ENCODE results near the gene DPF3. TPM values are rescaled to one million over a fixed set of nuclear protein-coding genes. Genes with fewer than 3 reads are reported as not detected.

Gene DPF3
- total RNA-seq, 2 experiments from 2014 or later = 6.6 to 7.4 TPM

DNA sequence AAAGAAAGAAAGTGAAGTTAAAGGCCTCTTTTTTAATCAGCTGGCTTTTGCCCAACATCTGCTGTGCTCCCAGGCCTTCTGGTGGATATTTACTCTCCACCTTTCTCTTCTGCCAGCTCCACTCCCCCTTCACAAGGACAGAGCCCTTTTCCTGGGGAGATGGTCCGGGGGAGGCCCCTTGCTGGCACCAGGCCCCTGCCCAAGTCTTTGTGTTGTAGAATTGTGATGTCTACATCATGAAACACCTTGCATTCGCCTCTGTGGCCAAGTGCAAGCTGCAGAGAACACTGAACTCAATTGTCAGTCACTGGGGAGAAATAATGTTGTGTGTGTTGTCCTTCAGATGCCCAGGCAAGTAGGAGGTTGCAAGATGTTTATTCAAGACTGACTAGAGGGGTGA lies 150.3 kb downstream of the DPF3 start:
- Mint-ChIP-seq H3K27me3 (no peaks in the 10 kb centered on the region), H3K4me3 (no peak overlapping the region), H3K27ac (no peak overlapping the region), H3K9me3 (peaks cover 7% of the 10 kb centered on the region), H3K4me1 (no peaks in the 10 kb centered on the region), H3K36me3 (ENCODE audit: low read depth) (peaks cover 7% of the 10 kb centered on the region)
- ChIA-PET POLR2A (no interaction called here), CTCF (no interaction called here)
- DNase-seq = no peak

- H3K27ac Mint-ChIP-seq = no peak overlapping the region
- H3K36me3 Mint-ChIP-seq (ENCODE audit: low read depth) = peaks cover 2% of the 10 kb centered on the region
- ChIA-PET POLR2A (no interaction called here), CTCF (no interaction called here)
- H3K9me3 Mint-ChIP-seq = peaks cover 2% of the 10 kb centered on the region
- no peaks in the 10 kb centered on the region for H3K4me1 Mint-ChIP-seq
- no peak for DNase-seq
- H3K27me3 Mint-ChIP-seq = no peaks in the 10 kb centered on the region
- no peak overlapping the region for H3K4me3 Mint-ChIP-seq
These were observed 151.1 kb downstream of the DPF3 start for GRCh38 chr14:72742838-72743195.

DNA sequence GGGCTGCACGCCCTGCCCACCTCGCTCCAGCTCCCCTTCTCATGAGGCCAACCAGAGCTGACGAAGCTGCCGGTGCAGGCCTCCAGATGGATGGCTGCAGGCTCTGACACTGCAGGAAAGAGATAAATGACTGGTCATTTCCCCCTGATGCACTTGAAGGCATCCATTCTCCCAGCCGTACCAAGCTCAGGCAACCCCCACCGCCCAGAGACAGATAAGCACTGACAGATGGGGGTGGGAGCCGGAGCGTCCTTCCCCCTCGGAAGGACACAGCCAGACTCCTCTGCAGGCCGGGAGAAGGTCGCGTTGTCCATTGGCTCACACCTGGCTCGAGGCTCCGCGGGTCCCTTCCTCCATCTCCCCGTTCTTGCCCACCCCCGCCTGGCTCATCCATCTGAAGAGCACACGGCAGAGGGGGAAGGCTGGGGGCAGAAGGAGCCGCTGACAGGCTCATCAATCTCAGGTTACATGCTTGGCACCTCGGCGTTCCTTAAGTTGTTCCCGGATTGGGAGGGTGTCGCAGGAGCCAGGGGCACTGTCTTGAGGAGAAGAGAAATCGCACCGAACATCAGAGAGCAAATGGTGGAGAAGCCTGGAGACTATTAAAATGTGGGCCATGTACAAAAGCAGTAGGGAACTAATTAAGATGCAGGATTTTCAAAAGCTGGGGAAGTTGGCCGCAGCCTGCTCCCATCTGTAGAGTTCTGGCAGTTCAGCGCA lies 151.6 kb downstream of the DPF3 start:
- no peaks in the 10 kb centered on the region for H3K36me3 Mint-ChIP-seq (ENCODE audit: low read depth)
- no peak for DNase-seq
- H3K27me3 Mint-ChIP-seq = no peaks in the 10 kb centered on the region
- H3K9me3 Mint-ChIP-seq = no peaks in the 10 kb centered on the region
- CTCF ChIA-PET = no interaction called here
- POLR2A ChIA-PET = no interaction called here
- H3K4me1 Mint-ChIP-seq = no peaks in the 10 kb centered on the region
- no peak overlapping the region for H3K4me3 Mint-ChIP-seq
- H3K27ac Mint-ChIP-seq = no peak overlapping the region

DNA sequence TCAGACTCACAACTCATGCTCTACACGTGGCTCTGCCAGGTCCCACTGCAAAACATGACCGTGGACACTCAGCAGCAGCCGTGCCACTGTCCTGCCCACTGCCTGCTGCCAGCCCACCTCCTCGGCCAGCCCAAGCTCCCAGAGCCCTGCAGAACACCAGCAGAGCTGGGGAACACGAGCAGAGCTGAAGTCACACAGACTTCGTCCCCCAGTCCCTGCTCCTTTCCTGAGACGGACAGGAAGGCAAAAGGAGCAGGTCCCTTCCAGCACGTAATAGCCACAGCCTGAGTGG lies 152.1 kb downstream of the DPF3 start:
- no peak overlapping the region for H3K4me3 Mint-ChIP-seq
- H3K9me3 Mint-ChIP-seq = no peaks in the 10 kb centered on the region
- no peak for DNase-seq
- H3K27ac Mint-ChIP-seq = no peak overlapping the region
- H3K36me3 Mint-ChIP-seq (ENCODE audit: low read depth) = no peaks in the 10 kb centered on the region
- ChIA-PET CTCF (no interaction called here), POLR2A (no interaction called here)
- H3K27me3 Mint-ChIP-seq = no peaks in the 10 kb centered on the region
- H3K4me1 Mint-ChIP-seq = no peaks in the 10 kb centered on the region

DNA sequence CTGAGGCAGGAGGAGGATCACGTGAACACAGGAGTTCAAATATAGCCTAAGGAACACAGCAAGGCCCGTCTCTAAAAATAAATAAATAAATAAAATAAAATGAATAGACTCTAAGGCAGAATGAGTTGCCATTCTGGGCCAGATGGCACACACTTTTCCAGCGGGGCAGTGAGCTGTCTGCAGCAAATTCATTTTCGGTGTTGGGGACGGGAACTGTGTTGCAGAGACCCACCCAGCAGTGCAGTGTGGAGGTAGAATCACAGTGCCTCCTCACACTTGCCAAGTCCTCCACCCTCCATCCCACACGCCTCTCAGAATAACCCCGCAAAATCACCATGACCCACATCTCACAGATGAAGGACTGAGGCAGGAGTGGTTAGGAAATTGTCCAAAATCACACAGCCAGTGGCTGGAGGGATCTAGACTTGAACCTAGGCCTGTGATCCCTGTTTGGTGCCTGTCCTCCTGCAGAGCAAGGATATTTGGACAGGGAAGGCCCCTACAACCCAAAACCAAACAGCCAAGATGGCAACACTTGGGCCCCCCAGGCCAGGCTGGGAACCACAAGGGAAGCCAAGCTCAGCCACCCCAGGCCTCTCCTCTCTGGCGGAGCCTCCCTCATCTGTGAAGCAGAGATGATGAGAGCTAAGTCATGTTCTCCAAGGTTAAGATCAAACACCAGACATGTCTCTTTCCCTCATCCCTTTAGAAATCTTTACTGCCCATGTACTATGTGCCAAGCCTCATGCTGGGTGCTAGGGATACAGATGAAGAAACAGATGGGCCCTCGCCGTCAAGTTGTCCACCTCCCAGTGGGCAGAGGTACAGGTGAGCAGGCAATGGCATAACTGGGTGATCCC lies 152.7 kb downstream of the DPF3 start:
- ChIA-PET CTCF (no interaction called here), POLR2A (no interaction called here)
- H3K27ac Mint-ChIP-seq = no peak overlapping the region
- no peaks in the 10 kb centered on the region for H3K27me3 Mint-ChIP-seq
- no peaks in the 10 kb centered on the region for H3K4me1 Mint-ChIP-seq
- no peak for DNase-seq
- no peaks in the 10 kb centered on the region for H3K36me3 Mint-ChIP-seq (ENCODE audit: low read depth)
- no peak overlapping the region for H3K4me3 Mint-ChIP-seq
- H3K9me3 Mint-ChIP-seq = no peaks in the 10 kb centered on the region

DNA sequence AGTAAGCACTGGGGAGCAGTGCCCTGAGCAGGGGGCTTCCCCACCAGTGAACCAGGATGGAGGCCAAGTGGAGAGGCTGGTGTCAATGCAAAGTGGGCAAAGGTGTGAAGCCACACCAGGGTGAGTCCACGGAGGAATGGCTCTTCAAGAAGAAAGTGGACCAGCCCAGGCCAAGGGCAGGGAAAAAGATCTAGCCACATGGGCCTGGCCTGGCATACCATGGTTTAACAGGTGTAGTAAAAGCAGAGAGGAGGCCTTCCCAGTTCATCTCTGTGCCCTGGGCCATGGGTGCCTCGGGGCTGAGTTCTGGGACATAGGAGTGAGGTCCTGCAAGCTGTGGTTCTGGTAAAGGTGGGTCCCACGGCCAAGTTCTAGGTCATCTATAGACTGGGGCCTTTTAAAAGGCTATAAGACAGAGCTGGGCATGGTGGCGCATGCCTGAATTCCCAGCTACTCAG lies 153.4 kb downstream of the DPF3 start:
- H3K4me3 Mint-ChIP-seq = no peak overlapping the region
- no peak for DNase-seq
- no peaks in the 10 kb centered on the region for H3K36me3 Mint-ChIP-seq (ENCODE audit: low read depth)
- no peaks in the 10 kb centered on the region for H3K27me3 Mint-ChIP-seq
- H3K9me3 Mint-ChIP-seq = no peaks in the 10 kb centered on the region
- H3K27ac Mint-ChIP-seq = no peak overlapping the region
- ChIA-PET CTCF (no interaction called here), POLR2A (no interaction called here)
- no peaks in the 10 kb centered on the region for H3K4me1 Mint-ChIP-seq

- CTCF ChIA-PET = interaction anchor here (0.8 to 0.9 kb wide), 2 partner anchors 10 to 62 kb away, joined by 3 to 4 read pairs; no protein-coding TSS in a partner anchor
- no peaks in the 10 kb centered on the region for H3K36me3 Mint-ChIP-seq (ENCODE audit: low read depth)
- DNase-seq = no peak
These were observed 154.2 kb downstream of the DPF3 start for GRCh38 chr14:72739446-72740405.

DNA sequence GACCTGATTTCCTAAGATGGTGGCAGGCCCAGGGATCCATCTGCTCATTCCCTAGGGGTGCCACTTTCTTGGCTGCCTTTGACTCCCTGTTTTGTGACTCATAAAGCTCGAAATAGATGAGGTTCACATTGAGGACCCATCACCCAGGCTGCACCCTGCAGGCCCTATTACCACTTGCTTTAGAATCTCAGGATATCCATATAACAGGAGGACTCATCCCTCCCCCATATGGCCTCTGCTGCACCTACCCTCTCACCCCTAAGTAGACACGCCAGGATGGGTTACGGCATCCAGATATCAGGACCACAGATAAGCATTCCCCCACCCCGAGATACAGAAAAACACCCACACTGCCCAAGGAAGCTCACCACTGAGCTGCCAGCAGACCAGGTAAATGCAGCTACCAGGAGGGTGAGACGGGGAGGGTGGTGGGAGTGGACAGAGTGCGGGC lies 155.7 kb downstream of the DPF3 start:
- CTCF ChIA-PET = no interaction called here
- H3K4me3 Mint-ChIP-seq = no peak overlapping the region
- POLR2A ChIA-PET = no interaction called here
- no peaks in the 10 kb centered on the region for H3K36me3 Mint-ChIP-seq (ENCODE audit: low read depth)
- peaks cover 4% of the 10 kb centered on the region for H3K27me3 Mint-ChIP-seq
- H3K27ac Mint-ChIP-seq = no peak overlapping the region
- no peak for DNase-seq
- no peaks in the 10 kb centered on the region for H3K9me3 Mint-ChIP-seq
- H3K4me1 Mint-ChIP-seq = no peaks in the 10 kb centered on the region

More at GRCh38 chr14:72739446-72740405, 154.2 kb downstream of the DPF3 start:
- peaks cover 4% of the 10 kb centered on the region for H3K27me3 Mint-ChIP-seq
- POLR2A ChIA-PET = no interaction called here
- H3K27ac Mint-ChIP-seq = no peak overlapping the region
- no peak overlapping the region for H3K4me3 Mint-ChIP-seq
- no peaks in the 10 kb centered on the region for H3K9me3 Mint-ChIP-seq
- no peaks in the 10 kb centered on the region for H3K4me1 Mint-ChIP-seq

DNA sequence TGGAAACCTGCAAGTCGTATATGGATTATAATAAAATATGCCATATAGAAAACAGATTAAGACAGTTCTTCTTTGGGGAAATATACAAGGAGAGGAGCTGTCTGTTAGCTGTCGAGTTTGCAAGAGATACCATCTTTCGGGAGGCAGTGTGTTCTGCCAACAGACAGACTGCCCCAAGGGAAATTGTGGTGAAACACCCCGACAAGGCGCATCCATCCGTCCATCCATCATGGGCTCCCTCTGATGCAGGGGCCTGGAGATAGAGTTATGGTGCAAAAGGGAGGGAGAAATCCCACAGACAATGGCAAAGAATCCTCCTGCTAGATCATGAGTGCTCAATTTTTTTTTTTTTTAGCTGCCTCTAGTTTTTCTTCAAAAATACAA lies 156.3 kb downstream of the DPF3 start:
- H3K4me3 Mint-ChIP-seq = no peak overlapping the region
- no peak overlapping the region for H3K27ac Mint-ChIP-seq
- ChIA-PET CTCF (interaction anchor here (0.7 kb wide), 1 partner anchor 258 kb away, joined by 3 read pairs; no protein-coding TSS in a partner anchor), POLR2A (no interaction called here)
- no peaks in the 10 kb centered on the region for H3K9me3 Mint-ChIP-seq
- DNase-seq = no peak
- no peaks in the 10 kb centered on the region for H3K4me1 Mint-ChIP-seq
- peaks cover 4% of the 10 kb centered on the region for H3K27me3 Mint-ChIP-seq
- H3K36me3 Mint-ChIP-seq (ENCODE audit: low read depth) = no peaks in the 10 kb centered on the region

DNA sequence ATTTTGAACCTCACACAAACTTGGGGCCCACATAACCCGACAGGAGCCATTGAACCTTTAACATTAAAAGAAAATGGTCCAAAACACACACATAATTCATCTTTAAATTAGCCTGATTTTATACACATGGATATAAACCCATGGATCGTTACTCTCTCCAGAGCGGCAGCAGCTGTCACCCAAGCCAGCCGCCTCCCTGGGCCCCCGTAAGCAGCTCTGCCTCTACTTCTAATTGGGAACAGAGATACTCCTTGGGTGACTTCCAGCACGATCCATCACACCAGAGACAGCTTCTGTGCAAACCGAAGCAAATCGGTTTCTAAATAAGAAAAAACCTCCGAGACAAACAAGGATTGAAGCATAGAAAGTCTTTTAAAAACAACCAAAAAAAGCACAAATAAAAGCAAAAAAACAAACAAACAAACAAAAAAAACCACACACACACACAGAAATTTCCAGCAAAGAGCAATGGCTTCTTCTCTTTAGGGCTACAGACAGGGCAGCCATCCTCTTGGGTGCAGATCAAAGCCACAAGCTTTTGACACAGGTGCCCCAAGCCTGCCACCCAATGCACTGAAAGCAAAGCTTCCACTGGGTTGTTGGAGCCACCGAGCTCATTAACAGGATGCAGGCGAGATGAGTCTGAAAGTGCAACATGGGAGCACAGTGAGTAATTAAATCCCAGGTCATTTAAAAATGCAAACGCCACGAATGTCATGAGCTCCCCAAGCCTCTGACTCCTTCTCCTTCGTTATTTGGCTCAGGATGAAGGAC lies 156.9 kb downstream of the DPF3 start:
- no peak for DNase-seq
- Mint-ChIP-seq H3K4me1 (no peaks in the 10 kb centered on the region), H3K36me3 (ENCODE audit: low read depth) (no peaks in the 10 kb centered on the region), H3K27me3 (peaks cover 4% of the 10 kb centered on the region), H3K4me3 (no peak overlapping the region), H3K27ac (no peak overlapping the region), H3K9me3 (no peaks in the 10 kb centered on the region)
- ChIA-PET POLR2A (no interaction called here), CTCF (interaction anchor here (0.7 kb wide), 1 partner anchor 257 kb away, joined by 3 read pairs; no protein-coding TSS in a partner anchor)

- H3K4me1 Mint-ChIP-seq = no peaks in the 10 kb centered on the region
- H3K9me3 Mint-ChIP-seq = no peaks in the 10 kb centered on the region
- ChIA-PET POLR2A (no interaction called here), CTCF (no interaction called here)
- H3K4me3 Mint-ChIP-seq = no peak overlapping the region
- H3K36me3 Mint-ChIP-seq (ENCODE audit: low read depth) = no peaks in the 10 kb centered on the region
- no peak for DNase-seq
- no peak overlapping the region for H3K27ac Mint-ChIP-seq
- H3K27me3 Mint-ChIP-seq = peaks cover 4% of the 10 kb centered on the region
These were observed 157.6 kb downstream of the DPF3 start for GRCh38 chr14:72736308-72736707.

DNA sequence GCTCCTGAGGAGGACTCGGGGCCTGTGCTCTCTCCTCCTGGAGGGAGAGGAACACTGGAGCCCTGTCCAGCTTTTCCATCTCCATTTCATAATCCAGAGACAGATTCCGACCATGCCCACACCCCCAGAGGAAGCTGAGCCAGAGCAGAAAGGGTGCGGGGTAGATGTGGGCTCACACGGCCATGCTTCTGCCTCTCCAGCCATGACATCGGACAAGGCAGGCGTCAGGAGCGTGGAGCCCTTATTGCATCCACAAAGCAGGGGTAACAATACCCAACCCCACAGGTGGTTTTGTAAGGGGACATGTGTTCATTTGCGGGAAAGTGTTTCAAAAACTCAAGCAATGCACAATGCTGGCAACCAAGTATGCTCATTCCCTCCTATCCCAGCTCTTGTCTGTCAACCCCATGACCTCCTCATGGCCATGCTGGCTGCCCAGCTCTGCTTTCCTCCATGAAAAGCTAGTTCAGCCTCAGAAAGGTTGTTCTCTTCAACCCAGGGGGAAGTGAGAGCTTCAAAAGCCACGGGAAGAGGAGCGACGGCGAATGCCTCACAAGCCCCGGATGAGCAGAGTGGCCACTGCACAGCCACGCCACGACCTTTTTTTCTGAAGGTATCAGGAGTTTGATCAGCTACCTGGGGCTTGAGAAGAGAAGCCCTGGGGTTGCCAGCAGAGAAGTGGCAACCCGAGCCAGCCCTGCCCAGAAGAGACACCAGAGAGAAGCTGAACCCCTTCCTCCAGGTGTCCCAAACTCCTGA lies 161.7 kb downstream of the DPF3 start:
- ChIA-PET POLR2A (no interaction called here), CTCF (no interaction called here)
- H3K36me3 Mint-ChIP-seq (ENCODE audit: low read depth) = no peaks in the 10 kb centered on the region
- H3K9me3 Mint-ChIP-seq = no peaks in the 10 kb centered on the region
- H3K4me3 Mint-ChIP-seq = no peak overlapping the region
- H3K27me3 Mint-ChIP-seq = peaks cover 4% of the 10 kb centered on the region
- DNase-seq = no peak
- no peaks in the 10 kb centered on the region for H3K4me1 Mint-ChIP-seq
- no peak overlapping the region for H3K27ac Mint-ChIP-seq

All from activated CD4-positive, alpha-beta T cell treated with anti-CD3 and anti-CD28 coated beads, Interleukin-2, amount 10 ng/mL, durations not matched to agents 7 days and 5 days (primary cell).